ENCODE measurements around the gene ISG15.
"Not testable (repeated sequence)": the region's sequence is repeated elsewhere in the genome, so short reads cannot be mapped to it uniquely, and the experiment has no call there.

The ISG15 gene

DNA sequence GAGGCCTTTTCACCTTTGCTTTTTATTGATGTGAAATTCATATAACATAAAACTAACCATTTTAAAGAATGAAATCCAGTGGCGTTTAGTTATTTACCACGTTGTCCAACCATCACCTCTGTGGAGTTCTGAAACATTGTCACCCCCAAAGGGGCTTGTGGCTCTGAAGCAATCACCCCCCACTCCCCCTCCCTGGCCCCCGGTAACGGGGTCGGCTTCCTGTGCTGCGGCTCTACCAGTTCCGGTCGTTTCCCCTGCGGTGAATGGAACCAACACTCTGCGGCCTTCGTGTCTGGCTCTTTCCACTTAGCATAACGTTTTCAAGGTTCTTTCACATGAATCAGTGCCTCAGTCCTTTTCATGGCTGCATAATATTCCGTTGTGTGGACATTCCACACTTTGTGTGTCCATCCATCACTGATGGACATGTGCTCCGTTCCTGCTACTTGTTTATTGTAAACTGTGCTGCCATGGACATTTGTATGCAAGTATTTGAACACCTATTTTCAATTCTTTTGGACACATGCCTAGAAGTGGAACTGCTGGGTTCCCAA is 1.8 kb upstream of the ISG15 start:
- in situ Hi-C loops (cut with MboI; ENCODE audit: low sequenced_read_pairs), result no loop called here

DNA sequence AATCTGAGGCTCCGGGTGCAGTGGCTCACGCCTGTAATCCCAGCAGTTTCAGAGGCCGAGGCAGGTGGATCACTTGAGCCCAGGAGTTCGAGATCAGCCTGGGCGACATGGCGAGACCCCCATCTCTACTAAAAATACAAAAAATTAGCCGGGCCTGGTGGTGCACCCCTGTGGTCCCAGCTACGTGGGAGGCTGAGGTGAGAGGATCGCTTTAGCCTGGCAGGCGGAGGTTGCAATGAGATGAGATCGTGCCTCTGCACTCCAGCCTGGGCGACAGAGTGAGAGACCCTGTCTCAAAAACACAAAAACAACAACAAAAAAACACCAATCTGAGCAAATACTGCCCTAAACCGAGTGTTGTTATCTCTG is 577 bp upstream of the ISG15 start:
- in situ Hi-C loops (cut with MboI; ENCODE audit: low sequenced_read_pairs), result not testable (repeated sequence)

DNA sequence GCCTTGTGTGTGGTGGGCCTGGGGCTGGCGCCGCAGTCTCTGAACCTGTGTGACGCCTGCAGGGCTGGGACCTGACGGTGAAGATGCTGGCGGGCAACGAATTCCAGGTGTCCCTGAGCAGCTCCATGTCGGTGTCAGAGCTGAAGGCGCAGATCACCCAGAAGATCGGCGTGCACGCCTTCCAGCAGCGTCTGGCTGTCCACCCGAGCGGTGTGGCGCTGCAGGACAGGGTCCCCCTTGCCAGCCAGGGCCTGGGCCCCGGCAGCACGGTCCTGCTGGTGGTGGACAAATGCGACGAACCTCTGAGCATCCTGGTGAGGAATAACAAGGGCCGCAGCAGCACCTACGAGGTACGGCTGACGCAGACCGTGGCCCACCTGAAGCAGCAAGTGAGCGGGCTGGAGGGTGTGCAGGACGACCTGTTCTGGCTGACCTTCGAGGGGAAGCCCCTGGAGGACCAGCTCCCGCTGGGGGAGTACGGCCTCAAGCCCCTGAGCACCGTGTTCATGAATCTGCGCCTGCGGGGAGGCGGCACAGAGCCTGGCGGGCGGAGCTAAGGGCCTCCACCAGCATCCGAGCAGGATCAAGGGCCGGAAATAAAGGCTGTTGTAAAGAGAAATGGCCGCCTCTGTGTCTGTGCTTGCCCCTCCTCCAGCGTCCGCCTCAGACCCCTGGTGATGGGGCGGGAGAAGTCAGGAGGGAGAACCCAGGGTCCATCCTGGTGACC is 788 bp downstream of the ISG15 start:
- in situ Hi-C loops (cut with MboI; ENCODE audit: low sequenced_read_pairs), result no loop called here

GRCh38 chr1:1014799-1015681 is 1.7 kb downstream of the ISG15 start:
- in situ Hi-C loops (cut with MboI; ENCODE audit: low sequenced_read_pairs), result no loop called here

DNA sequence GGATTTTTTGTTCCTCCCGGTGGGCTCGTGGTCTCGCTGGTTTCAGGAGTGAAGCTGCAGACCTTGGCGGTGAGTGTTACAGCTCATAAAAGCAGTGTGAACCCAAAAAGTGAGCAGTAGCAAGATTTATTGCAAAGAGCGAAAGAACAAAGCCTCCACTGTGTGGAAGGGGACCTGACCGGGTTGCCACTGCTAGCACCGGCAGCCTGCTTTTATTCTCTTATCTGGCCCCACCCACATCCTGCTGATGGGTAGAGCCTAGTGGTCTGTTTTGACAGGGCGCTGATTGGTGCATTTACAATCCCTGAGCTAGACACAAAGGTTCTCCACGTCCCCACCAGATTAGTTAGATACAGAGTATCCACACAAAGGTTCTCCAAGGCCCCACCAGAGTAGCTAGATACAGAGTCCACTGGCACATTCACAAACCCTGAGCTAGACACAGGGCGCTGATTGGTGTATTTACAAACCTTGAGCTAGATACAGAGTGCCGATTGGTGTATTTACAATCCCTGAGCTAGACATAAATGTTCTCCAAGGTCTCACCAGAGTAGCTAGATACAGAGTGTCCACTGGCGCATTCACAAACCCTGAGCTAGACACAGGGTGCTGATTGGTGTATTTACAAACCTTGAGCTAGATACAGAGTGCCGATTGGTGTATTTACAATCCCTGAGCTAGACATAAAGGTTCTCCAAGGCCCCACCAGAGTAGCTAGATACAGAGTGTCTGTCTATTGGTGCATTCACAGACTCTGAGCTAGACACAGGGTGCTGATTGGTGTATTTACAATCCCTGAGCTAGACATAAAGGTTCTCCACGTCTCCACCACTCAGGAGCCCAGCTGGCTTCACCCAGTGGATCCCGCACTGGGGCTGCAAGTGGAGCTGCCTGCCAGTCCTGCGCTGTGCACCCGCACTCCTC is 4.4 kb downstream of the ISG15 start:
- in situ Hi-C loops (cut with MboI; ENCODE audit: low sequenced_read_pairs), result not testable (repeated sequence)

- in situ Hi-C loops (cut with MboI; ENCODE audit: low sequenced_read_pairs), result not testable (repeated sequence)
These were observed 5.0 kb downstream of the ISG15 start for GRCh38 chr1:1018321-1018685.

DNA sequence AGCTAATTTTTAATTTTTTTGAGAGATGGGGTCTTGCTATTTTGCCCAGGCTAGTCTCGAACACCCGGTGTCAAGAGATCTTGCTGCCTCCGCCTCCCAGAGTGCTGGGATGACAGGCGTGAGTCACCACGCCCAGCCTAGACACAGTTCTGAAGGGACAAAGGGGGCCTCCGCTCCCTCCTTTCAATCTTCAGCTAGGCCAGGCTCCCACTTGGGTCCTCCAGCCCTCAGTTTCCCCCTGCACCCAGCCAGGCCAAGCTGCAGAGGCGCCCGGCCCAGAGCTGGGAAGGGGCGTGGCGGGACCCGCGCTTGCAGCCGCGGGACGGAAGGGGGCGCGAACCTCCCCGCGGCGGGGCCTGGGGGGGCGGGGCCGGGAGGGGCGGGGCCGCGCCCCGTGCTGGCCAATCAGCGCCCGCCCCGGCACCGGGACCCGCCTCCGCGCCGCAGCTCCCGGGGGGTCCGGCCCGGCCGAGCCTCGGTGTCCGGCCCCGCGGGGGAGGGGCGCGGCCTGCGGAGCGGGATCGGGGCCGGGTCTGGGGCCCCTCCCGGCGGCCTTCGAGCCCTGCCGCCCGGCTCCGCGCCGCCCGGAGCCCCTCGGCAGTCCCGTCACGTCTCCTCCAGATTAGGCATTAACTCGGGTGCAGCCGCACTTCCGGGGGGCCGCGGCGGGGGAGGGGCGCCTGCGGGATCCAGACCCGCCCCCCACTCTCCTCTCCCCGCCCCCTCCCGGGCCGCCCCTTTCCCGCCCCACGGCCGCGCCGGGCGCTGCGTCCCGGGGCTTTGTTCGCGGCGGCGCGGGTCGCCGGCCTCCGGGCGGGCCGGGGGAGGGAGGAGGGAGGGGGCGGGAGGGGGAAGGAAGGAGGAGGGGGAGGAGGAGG is 6.1 kb downstream of the ISG15 start:
- in situ Hi-C loops (cut with MboI; ENCODE audit: low sequenced_read_pairs), result no loop called here

DNA sequence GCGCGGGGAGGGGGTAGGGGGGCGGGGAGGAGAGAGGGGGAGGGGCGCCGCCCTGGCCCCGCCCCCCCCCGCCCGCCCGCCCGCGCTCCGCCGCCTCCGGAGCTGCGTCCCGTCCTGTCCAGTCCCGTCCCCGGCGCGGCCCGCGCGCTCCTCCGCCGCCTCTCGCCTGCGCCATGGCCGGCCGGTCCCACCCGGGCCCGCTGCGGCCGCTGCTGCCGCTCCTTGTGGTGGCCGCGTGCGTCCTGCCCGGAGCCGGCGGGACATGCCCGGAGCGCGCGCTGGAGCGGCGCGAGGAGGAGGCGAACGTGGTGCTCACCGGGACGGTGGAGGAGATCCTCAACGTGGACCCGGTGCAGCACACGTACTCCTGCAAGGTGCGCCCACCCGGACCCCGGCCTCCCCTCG is 6.7 kb downstream of the ISG15 start, which contains the start of gene AGRN:
Gene AGRN (plus strand): TSS at position 121 of the 405 bp plus-strand sequence. CDS start 53 bp downstream, at position 174.
- in situ Hi-C loops (cut with MboI; ENCODE audit: low sequenced_read_pairs), result no loop called here

GRCh38 chr1:1020415-1021009 is 7.2 kb downstream of the ISG15 start:
- in situ Hi-C loops (cut with MboI; ENCODE audit: low sequenced_read_pairs), result no loop called here

DNA sequence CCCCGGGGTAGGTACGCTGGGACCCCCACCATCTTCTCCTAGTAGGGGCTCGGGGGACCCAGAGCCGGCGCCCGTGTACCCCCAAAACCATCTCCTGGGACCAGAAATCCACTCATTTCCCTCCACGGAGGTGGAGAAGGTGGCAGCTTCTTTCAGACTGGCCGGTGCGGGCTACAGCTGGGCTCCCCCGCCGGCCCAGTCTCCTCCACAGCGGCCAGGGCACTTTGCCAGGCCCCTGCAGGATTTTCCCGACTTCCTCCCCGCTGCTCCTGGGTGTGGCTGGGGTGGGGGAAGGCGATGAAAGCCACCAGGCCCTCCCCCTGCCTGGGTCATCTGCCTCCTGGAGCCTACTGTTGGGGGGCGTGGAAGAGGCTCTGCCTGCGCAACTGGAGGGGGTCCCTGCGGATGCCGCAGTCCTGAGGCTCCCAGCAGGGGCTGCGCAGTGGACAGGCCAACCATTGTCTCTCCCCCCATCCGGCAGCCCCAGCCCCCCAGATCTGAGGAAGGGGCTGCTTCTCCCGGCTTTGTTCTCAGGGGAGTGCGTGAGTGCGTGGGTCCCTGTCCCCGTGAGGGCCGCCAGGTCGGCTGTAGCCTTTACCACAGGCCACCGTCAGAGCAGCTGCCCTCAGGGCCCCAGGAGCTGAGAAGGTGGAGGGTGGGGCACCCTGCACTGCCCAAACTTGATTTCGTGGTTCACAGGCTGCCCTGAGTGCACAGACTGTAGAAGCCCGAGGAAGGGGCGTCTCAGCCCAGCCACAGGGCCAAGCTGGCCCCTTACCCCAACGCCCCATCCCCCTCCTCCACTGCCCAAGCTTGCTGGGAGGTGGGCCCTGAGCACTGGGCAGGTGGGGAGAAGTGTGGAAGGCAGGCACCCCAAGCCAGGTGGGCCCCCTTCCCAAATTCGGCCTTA is 8.0 kb downstream of the ISG15 start:
- in situ Hi-C loops (cut with MboI; ENCODE audit: low sequenced_read_pairs), result no loop called here

DNA sequence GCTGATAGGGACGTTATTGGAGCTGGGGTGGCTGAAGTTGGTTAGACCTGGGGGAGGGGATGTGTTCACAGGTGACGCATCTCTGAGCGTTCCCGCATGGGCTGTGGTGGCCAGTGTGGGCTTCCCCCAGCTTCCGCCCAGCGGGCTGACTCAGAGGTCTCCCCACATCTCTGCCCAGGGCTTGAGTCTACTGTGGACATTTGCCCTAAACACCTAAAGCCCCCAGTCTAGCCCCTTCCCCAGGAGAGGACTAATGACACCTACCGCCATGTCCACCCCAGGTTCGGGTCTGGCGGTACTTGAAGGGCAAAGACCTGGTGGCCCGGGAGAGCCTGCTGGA is 8.6 kb downstream of the ISG15 start:
- in situ Hi-C loops (cut with MboI; ENCODE audit: low sequenced_read_pairs), result no loop called here

DNA sequence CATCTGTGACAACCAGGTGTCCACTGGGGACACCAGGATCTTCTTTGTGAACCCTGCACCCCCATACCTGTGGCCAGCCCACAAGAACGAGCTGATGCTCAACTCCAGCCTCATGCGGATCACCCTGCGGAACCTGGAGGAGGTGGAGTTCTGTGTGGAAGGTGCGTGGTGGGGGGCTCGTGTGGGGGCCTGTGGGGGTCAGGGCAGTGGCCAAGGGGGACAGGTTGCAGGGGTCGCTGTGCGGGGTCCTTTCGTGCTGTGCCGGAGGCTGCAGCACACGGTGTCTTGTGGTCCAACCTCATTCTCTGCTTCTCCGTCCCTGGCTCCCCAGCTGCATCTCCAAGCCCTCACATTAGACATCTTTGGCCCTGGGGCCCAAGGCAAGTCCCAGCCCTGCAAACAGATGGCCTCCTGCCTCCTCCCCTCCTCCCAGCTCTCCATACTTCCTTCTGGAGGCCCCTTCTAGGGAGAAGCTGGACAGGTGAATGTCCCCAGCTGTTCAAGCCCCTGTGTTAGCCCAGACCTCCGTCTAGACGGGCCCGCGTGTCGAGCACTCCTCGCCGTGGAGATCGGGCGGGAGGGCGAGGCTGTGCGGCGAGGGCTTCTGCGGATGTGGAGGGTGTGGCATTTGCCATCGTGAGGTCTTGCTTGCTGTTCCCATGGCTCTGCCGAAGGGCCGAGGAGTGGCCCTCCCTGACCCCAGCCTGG is 9.2 kb downstream of the ISG15 start:
- in situ Hi-C loops (cut with MboI; ENCODE audit: low sequenced_read_pairs), result no loop called here

GRCh38 chr1:1023700-1024099 is 10.4 kb downstream of the ISG15 start:
- in situ Hi-C loops (cut with MboI; ENCODE audit: low sequenced_read_pairs), result no loop called here

DNA sequence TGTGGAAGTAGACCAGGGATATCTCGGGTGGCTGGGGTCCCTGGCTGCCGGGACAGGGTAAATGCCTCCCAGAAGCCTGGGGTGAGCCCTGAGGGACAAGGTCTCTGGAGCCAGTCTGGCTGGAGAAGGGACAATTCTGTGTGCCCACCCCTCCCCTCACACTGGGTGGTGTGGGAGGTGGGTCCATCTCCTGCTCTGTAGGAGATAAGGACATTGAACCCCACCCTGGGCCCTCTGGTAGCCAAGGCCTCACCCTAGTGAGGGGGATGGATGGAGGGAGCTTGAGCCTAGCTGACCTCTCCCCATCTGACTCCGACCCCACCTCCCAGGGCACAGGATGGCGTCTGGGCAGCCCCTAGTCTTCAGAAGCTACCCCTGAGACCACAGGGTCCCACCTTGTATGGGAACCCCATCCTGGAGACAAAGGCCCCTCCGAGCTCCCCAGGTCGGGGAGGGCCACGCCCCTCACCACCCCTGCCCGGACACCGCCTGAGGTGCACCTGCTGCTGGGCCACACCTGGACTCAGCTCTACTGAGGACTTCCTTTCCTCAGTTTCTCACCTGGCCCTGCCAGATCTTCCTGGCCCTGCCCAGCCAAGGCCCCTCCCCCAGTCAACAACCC is 11.0 kb downstream of the ISG15 start:
- in situ Hi-C loops (cut with MboI; ENCODE audit: low sequenced_read_pairs), result no loop called here

DNA sequence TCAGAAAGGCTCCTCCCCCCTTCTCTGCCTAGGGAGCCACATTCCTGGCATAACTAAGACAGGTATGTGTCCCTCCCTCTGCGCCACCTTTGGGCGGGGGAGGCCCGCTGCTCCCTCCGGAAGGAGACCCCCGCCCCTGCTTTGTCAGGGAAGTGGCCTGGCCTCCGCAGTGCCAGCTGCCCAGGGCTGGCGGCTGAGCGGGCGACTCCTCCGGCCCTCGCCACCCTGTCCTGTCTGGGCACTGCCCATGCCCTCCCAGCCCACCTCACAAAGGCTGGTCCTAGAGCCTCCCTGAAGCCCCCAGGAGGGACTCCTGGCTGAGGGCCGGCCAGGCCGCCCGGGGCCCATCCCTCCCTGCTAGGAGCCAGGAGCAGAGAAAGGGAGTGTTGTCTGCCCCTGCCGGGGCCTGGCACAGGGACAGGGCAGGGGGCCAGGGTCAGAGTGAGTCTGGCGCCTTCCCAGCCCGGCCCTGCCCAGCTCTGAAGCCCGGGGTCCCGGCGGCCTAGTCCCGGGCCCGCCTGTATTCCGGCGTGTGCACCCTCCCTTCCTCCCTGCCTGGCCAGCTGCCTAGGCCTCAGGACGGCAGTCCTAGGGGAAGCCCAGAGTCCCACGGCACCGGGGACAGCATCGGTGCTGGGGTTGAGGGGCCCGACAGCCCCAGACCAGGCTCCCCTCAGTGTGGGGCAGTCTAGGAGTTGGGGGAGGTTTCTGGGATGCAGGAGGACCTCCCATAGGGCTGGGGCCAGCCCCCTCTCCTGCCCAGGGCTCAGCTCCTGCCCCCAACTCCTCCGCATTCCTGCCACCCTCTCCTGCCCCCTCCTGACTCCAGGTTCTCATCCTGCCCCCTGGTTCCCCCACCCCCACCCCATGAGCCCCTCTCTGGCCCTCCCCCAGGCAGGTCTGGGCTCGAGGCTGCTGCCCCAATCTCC is 11.7 kb downstream of the ISG15 start:
- in situ Hi-C loops (cut with MboI; ENCODE audit: low sequenced_read_pairs), result no loop called here

DNA sequence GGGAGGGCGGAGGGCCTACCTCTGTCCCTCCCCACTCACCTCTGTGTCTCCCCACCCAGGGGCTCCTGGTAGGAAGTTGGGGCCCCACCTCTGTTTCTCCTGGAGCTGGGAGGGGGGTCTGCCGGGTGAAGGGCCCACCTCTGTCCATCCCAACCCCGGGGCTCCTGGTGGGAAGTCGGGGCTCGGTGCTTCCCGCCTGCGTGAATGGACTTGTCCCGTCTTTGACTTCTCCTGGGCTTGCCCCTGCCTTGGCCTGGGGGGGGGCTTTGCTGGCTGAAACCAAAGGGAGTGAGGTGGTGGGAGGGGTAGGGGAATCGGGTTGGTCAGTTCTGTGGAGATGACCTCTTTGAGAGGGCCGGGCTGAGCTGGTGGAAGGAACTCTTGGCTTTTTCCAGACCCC is 12.4 kb downstream of the ISG15 start:
- in situ Hi-C loops (cut with MboI; ENCODE audit: low sequenced_read_pairs), result no loop called here
